GM12872 (cell line): ENCODE measurements around the gene ZNF768.

ENCODE experiments used
- TF ChIP-seq, protein P1 (sequence below): IDR thresholded peaks from 3 replicates; pipeline ENCODE4 v1.5.1; 2011; ENCODE audit warnings: low read depth, mild to moderate bottlenecking, low read length, moderate library complexity; ENCODE audit not compliant: insufficient read depth

The ZNF768 gene

DNA sequence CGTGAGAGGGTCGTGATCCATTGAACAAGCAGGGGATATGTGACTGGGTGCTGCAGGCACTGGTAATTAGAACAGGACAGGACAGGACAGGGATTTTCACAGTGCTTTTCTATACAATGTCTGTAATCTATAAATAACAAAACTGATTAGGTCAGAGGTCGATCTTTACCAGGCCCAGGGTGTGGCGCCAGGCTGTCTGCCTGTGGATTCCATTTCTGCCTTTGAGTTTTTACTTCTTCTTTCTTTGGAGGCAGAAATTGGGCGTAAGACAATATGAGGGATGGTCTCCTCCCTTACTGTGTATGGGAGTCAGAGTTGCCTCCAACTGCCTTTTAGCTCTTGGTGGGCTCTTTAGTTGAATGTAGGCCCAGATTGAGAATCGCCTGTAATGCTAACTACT is 33.3 kb upstream of the ZNF768 start:
- TF ChIP-seq, protein P1, sequence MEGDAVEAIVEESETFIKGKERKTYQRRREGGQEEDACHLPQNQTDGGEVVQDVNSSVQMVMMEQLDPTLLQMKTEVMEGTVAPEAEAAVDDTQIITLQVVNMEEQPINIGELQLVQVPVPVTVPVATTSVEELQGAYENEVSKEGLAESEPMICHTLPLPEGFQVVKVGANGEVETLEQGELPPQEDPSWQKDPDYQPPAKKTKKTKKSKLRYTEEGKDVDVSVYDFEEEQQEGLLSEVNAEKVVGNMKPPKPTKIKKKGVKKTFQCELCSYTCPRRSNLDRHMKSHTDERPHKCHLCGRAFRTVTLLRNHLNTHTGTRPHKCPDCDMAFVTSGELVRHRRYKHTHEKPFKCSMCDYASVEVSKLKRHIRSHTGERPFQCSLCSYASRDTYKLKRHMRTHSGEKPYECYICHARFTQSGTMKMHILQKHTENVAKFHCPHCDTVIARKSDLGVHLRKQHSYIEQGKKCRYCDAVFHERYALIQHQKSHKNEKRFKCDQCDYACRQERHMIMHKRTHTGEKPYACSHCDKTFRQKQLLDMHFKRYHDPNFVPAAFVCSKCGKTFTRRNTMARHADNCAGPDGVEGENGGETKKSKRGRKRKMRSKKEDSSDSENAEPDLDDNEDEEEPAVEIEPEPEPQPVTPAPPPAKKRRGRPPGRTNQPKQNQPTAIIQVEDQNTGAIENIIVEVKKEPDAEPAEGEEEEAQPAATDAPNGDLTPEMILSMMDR: no peak

DNA sequence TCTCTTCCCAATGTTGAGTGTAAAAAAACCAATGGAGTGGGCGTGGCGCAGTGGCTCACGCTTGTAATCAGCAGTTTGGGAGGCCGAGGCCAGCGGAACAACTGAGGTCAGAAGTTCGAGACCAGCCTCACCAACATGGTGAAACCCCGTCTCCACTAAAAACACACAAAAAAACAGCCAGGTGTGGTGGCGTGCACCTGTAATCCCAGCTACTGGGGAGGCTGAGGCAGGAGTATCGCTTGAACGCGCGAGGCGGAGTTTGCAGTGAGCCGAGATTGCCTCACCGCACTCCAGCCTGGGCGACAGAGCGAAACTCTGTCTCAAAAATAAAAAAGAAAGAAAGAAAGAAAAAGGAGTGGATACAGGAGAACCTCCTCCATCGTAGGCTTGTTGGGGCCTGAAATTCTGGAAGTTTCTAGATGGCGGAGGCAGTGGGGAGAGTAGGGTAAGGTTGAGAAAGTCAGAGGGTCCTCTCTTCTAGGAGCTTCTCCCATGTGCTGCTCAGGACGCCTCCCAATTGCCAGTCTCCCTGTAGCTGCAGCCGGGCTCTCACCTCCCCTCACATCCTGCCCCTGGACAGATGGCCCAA is 32.5 kb upstream of the ZNF768 start:
- TF ChIP-seq, protein P1: no peak

DNA sequence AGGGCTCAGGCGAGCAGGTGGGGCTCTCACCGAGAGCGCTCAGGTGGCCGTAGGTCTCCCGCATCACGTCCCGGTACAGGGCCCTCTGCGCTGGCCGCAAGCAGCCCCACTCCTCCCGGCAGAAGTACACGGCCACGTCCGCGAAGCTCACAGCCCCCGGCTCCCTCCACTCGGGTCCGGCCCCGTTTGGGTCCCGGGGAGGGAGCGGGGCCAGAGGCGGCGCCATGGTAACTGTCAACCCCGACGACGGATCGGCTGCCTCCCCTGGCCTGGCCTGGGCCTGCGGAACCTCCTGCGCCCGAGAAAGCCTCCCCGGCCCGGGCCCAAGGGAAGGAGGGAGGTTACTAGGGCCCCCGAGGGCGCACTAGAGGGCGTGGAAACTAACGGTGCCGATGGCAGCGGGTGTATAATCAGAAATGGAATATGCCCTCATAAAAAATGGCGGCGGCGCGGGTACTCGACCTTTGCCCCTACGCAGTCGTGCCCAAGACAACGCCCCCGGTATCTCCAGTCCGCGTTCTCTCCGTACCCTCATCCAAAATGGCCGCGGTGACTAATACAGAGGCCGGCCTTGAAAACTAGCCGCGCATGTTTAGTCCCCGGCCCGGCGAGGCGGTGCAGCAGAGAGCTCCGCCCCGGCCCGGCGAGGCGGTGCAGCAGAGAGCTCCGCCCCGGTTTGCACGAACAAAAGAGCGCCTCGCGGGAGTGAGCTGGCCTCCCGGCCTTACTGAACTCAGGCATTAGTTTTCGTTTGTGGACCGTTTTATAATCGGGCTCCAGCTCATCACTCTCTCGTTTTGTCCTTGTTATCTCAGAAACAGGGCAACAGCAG is 31.8 kb upstream of the ZNF768 start, which contains the start of gene ZNF764:
Gene ZNF764 (minus strand): TSS at position 418 of the 832 bp plus-strand sequence. CDS start 192 bp downstream, at position 226.
- TF ChIP-seq, protein P1: 0 out of 3 replicates have a peak, but pooled peaks have one; percentile 7

- TF ChIP-seq, protein P1: no peak
Measured at GRCh38 chr16:30557707-30557956, 31.3 kb upstream of the ZNF768 start.

DNA sequence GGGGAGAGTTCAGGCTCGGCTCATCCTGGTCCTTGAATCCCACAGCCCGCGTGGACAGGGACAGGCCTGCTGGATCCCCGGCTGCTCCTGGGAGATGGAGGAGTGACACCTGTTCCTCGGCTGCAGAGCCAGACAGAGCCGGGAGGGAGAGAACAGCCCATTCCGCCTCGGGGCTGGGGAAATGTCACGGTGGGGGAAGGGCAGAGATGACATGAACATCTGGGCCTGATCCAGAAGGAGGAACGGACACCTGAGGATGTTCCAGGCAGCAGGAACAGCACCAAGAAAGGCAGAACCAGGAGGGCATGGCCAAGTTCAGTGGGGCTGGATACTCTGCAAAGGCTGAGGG is 29.7 kb upstream of the ZNF768 start:
- TF ChIP-seq, protein P1: no peak

- TF ChIP-seq, protein P1: no peak
Measured at GRCh38 chr16:30555315-30556124, 29.2 kb upstream of the ZNF768 start.
